Measurements from ENCODE around the gene CKAP5.
A peak's percentile ranks its signal among the peaks of the same experiment; 100 is the strongest.
"Not testable (repeated sequence)": the region's sequence is repeated elsewhere in the genome, so short reads cannot be mapped to it uniquely, and the experiment has no call there.

The CKAP5 gene

GRCh38 chr11:46724088-46724487 lies 122.0 kb downstream of the CKAP5 start:
- DNase-seq = no peak

- no peak for DNase-seq
These were observed 122.8 kb downstream of the CKAP5 start for GRCh38 chr11:46723359-46723680.

GRCh38 chr11:46722566-46723358 lies 123.3 kb downstream of the CKAP5 start:
- DNase-seq = no peak

GRCh38 chr11:46721286-46721685 lies 124.8 kb downstream of the CKAP5 start:
- no peak for DNase-seq

GRCh38 chr11:46719543-46720218 lies 126.4 kb downstream of the CKAP5 start:
- no peak for DNase-seq

GRCh38 chr11:46719048-46719542 lies 127.0 kb downstream of the CKAP5 start, which contains the start of gene F2:
Gene F2, plus strand, starts transcription at chr11:46719213. Its CDS starts 23 bp downstream, at chr11:46719236.
- no peak for DNase-seq

- no peak for DNase-seq
These were observed 127.7 kb downstream of the CKAP5 start for GRCh38 chr11:46718155-46719019.

- not testable (repeated sequence) for DNase-seq
These were observed 128.3 kb downstream of the CKAP5 start for GRCh38 chr11:46717825-46718154.

GRCh38 chr11:46712874-46713576 lies 133.1 kb downstream of the CKAP5 start:
- no peak for DNase-seq

GRCh38 chr11:46711303-46711702 lies 134.8 kb downstream of the CKAP5 start:
- no peak for DNase-seq

- DNase-seq = no peak
These were observed 135.2 kb downstream of the CKAP5 start for GRCh38 chr11:46710821-46711269.

- not testable (repeated sequence) for DNase-seq
These were observed 136.7 kb downstream of the CKAP5 start for GRCh38 chr11:46709351-46709750.

GRCh38 chr11:46706886-46707285 lies 139.2 kb downstream of the CKAP5 start:
- DNase-seq = no peak

- no peak for DNase-seq
These were observed 140.9 kb downstream of the CKAP5 start for GRCh38 chr11:46705070-46705688.

GRCh38 chr11:46701078-46701654 lies 144.9 kb downstream of the CKAP5 start:
- no peak for DNase-seq

- peak; percentile 100 for DNase-seq
These were observed 145.6 kb downstream of the CKAP5 start, which contains the start of the genes ARHGAP1 and ZNF408 for GRCh38 chr11:46700241-46701077. Gene ARHGAP1, minus strand, starts transcription at chr11:46700619. Its CDS starts 4,512 bp downstream, at chr11:46696107. Gene ZNF408, plus strand, starts transcription at chr11:46701031. Its CDS starts 17 bp downstream, at chr11:46701048.

- no peak for DNase-seq
These were observed 147.5 kb downstream of the CKAP5 start for GRCh38 chr11:46698597-46698996.

GRCh38 chr11:46697723-46698122 lies 148.4 kb downstream of the CKAP5 start:
- no peak for DNase-seq

GRCh38 chr11:46697303-46697702 lies 148.8 kb downstream of the CKAP5 start:
- DNase-seq = no peak

GRCh38 chr11:46696212-46696558 lies 149.9 kb downstream of the CKAP5 start:
- DNase-seq = no peak
